HepG2 (cell line): ENCODE results near the gene ELF2.

Source experiments
- CTCF ChIP-seq: sonication (generic); formaldehyde crosslinking; IDR thresholded peaks from 2 replicates; pipeline ENCODE4 v1.5.0; 2020; ENCODE audit warnings: mild to moderate bottlenecking, missing genetic modification reagents, moderate library complexity
- EEA1 ChIP-seq: sonication (generic); formaldehyde crosslinking; IDR thresholded peaks from 2 replicates; pipeline ENCODE4 v1.5.1; 2020; ENCODE audit warnings: mild to moderate bottlenecking, missing genetic modification reagents, borderline replicate concordance
- KLF13 ChIP-seq: sonication (generic); formaldehyde crosslinking; IDR thresholded peaks from 2 replicates; pipeline ENCODE4 v1.4.0; 2020; ENCODE audit warnings: mild to moderate bottlenecking, missing genetic modification reagents
- LBX2 ChIP-seq: sonication (generic); formaldehyde crosslinking; IDR thresholded peaks from 2 replicates; pipeline ENCODE4 v1.5.0; 2020; ENCODE audit warnings: missing genetic modification reagents, mild to moderate bottlenecking, borderline replicate concordance
- MAFG ChIP-seq: sonication (generic); formaldehyde crosslinking; IDR thresholded peaks from 2 replicates; pipeline ENCODE4 v1.5.1; 2020; ENCODE audit warnings: mild to moderate bottlenecking, missing genetic modification reagents
- MXI1 ChIP-seq: IDR thresholded peaks from 3 replicates; pipeline ENCODE4 v1.6.1; 2012; ENCODE audit warnings: low read depth, low read length, inconsistent platforms, borderline replicate concordance
- PHF8 ChIP-seq: sonication (generic); formaldehyde crosslinking; IDR thresholded peaks from 2 replicates; pipeline ENCODE4 v1.5.0; 2020; ENCODE audit warnings: missing genetic modification reagents
- PRDM4 ChIP-seq: sonication (generic); formaldehyde crosslinking; IDR thresholded peaks from 2 replicates; pipeline ENCODE4 v1.9.0; 2021; ENCODE audit warnings: missing genetic modification reagents, borderline replicate concordance
- RERE ChIP-seq: IDR thresholded peaks from 2 replicates; pipeline ENCODE4 v1.6.1; 2016; ENCODE audit warnings: low read depth, missing genetic modification reagents, missing compliant biosample characterization
- SUZ12 ChIP-seq: fragments of 150-350 bp; IDR thresholded peaks from 2 replicates; pipeline ENCODE4 v1.6.1; 2014; ENCODE audit warnings: low read depth, low read length
- ZBTB1 ChIP-seq: sonication (generic); formaldehyde crosslinking; IDR thresholded peaks from 2 replicates; pipeline ENCODE4 v1.4.0; 2020; ENCODE audit warnings: missing genetic modification reagents, borderline replicate concordance
- ZNF232 ChIP-seq: sonication (generic); formaldehyde crosslinking; IDR thresholded peaks from 2 replicates; pipeline ENCODE4 v1.4.0; 2020; ENCODE audit warnings: missing genetic modification reagents, borderline replicate concordance
- ZNF639 ChIP-seq: conservative IDR thresholded peaks from 2 replicates; pipeline ENCODE4 v1.6.1; 2018; ENCODE audit warnings: missing genetic modification reagents

GRCh38 chr4:139044291-139044690, 132.7 kb downstream of the ELF2 start:
- no peak for TF ChIP-seq EEA1 (CRISPR knock-in tag)
- TF ChIP-seq MAFG (CRISPR knock-in tag): no peak
- TF ChIP-seq ZBTB1 (CRISPR knock-in tag): no peak
- TF ChIP-seq PRDM4 (CRISPR knock-in tag): no peak
- no peak for TF ChIP-seq KLF13 (CRISPR knock-in tag)
- TF ChIP-seq MXI1: no peak
- no peak for TF ChIP-seq LBX2 (CRISPR knock-in tag)
- no peak for TF ChIP-seq RERE
- TF ChIP-seq CTCF: no peak
- no peak for TF ChIP-seq PHF8 (CRISPR knock-in tag)
- no peak for TF ChIP-seq SUZ12
- no peak for TF ChIP-seq ZNF639 (CRISPR knock-in tag)
- no peak for TF ChIP-seq ZNF232
